Adrenal gland (tissue), 12 donors: ENCODE results near the gene HEATR9. TPM values are rescaled to one million over a fixed set of nuclear protein-coding genes. Genes with fewer than 3 reads are reported as not detected.

ENCODE experiments used
- DNase-seq, 7 donors: peaks; one replicate each; pipeline ENCODE4 v3.0.0-alpha.2; 2019 to 2020
- H3K27ac ChIP-seq, 5 donors: fragments of 200-600 bp; sonication (generic) in 4 of 5; 1 replicate in 3 of 5; 2 replicates in 2 of 5; pipeline versions ENCODE4 v1.5.1 to v1.8.0; 2016 to 2020; ENCODE audit warnings: mild to moderate bottlenecking in 1 of 5
- H3K27me3 ChIP-seq: fragments of 200-600 bp; 2 replicates; pipeline ENCODE4 v1.8.0; 2021
- H3K36me3 ChIP-seq, 2 donors: fragments of 200-600 bp; replicated peaks in 1 of 2; 1 replicate in 1 of 2; 2 replicates in 1 of 2; pipeline versions ENCODE4 v1.5.1 to v1.8.0; 2018 to 2022
- H3K4me1 ChIP-seq, 2 donors: fragments of 200-600 bp; replicated peaks in 1 of 2; 1 replicate in 1 of 2; 2 replicates in 1 of 2; pipeline versions ENCODE4 v1.5.1 to v1.8.0; 2018 to 2021
- H3K4me3 ChIP-seq, 4 donors: fragments of 200-600 bp; sonication (generic) in 3 of 4; one replicate each; pipeline ENCODE4 v1.5.1; 2016 to 2018
- H3K9me3 ChIP-seq, 3 donors: fragments of 200-600 bp; sonication (generic) in 1 of 3; replicated peaks in 1 of 3; 1 replicate in 2 of 3; 2 replicates in 1 of 3; pipeline versions ENCODE4 v1.5.1 to v1.8.0; 2016 to 2021
- CTCF ChIP-seq, 6 experiments: fragments of 450-650 bp in 4 of 6; fragments of 200-600 bp in 2 of 6; sonication (generic) in 1 of 6; IDR thresholded peaks; 1 replicate in 5 of 6; 2 replicates in 1 of 6; pipeline versions ENCODE4 v1.5.1 to v1.8.0; 2016 to 2021; ENCODE audit warnings: antibody characterized with exemption in 6 of 6, mild to moderate bottlenecking in 2 of 6, moderate library complexity in 1 of 6
- POLR2A ChIP-seq, 2 donors: fragments of 450-650 bp; IDR thresholded peaks; one replicate each; pipeline ENCODE4 v1.6.1; 2017; ENCODE audit warnings: antibody characterized with exemption in 2 of 2, mild to moderate bottlenecking in 2 of 2, moderate library complexity in 1 of 2
- WGBS, 4 donors: extraction: QIAGEN DNeasy Blood & Tissue Kit in 2 of 4; methylation state at CpG; one replicate each; pipeline versions ENCODE4 v1.1.5 to v1.1.7; 2013 to 2017; 5-methylcytosine and 5-hydroxymethylcytosine counted together
- intact Hi-C, 2 donors: fragments of 100-400 bp; cut with DNase I; formaldehyde crosslinking; loops; one replicate each; pipeline versions ENCODE4 v1.14.1 to v1.15.0; 2022 to 2023
- polyA plus RNA-seq, 3 donors: library from polyadenylated mRNA; stranded (reverse); fragments of 200-250 nt in 2 of 3; fragments of 350-450 nt in 1 of 3; fragmentation: Illumina TruSeq in 1 of 3; extraction: RNeasy Lipid Tissue Mini Kit (QIAGEN cat#74804) in 1 of 3; gene quantifications; one replicate each; pipeline ENCODE4 v1.2.3, GENCODE V29; 2013 to 2014
- total RNA-seq, 9 donors: library from RNA; depleted of rRNA in 4 of 9; stranded (reverse); fragments of >200 nt in 4 of 9; fragments of 120-200 nt in 1 of 9; fragmentation: NEBNext Ultra II Directional in 1 of 9; extraction: Animal tissue kit (Norgen Biotek cat#: 25700) in 1 of 9; gene quantifications; one replicate each; pipeline versions ENCODE4 v1.1.0 to v1.2.4, GENCODE V29; 2013 to 2023
- donor health status: healthy with polysubstance abuse.
- donor health status: Bipolar disorder and iron deficiency.
- donor health status: DM: yes; HTN: yes; CAD: no.
- donor health status: DM: no; HTN: no; CAD: no.
- donor health status: DM: no; HTN: no; CAD: no.
- donor health status: DM: yes; HTN: yes; CAD: no.

HEATR9 gene
- total and polyA plus RNA-seq, 12 donors: 0.03 to 0.32 (median 0.13) TPM; not detected in 9

GRCh38 chr17:35889818-35890773 is 21.4 kb upstream of the HEATR9 start:
- Histone ChIP-seq H3K27me3 (no peaks in the 10 kb centered on the region), H3K36me3 (no peaks in the 10 kb centered on the region), H3K9me3 (no peaks in the 10 kb centered on the region), H3K4me3 (no peak overlapping the region), H3K27ac (peak overlapping the region in 1 of 5 donors; percentile 55), H3K4me1 (no peaks in the 10 kb centered on the region)
- WGBS, 4 donors: 76 to 90% (median 86%) methylated on average over 2 of the region's 2 CpGs
- peak in 6 of 7 donors; percentile 35 to 68 (median 55) for DNase-seq
- TF ChIP-seq POLR2A (IDR thresholded peaks at IDR 0.05) (no peak), CTCF (IDR thresholded peaks at IDR 0.05) (no peak)
- intact Hi-C loops: no loop called here

DNA sequence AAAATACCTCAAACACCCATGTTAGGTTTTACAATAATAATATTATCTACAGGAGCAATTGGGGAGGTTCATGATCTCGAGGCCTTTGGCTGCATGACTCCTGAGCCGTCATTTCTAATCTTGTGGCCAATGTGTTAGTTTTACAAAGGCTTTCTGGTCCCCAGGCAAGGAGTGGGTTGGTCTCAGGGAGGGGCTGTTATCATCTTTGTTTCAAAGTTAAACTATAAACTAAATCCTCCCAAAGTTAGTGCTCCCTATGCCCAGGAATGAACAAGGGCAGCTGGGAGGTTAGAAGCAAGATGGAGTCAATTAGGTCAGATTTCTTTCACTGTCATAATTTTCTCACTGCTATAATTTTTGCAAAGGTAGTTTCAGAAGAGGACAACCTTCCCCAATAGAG is 20.6 kb upstream of the HEATR9 start:
- Histone ChIP-seq H3K27me3 (no peaks in the 10 kb centered on the region), H3K9me3 (no peaks in the 10 kb centered on the region), H3K4me3 (no peak overlapping the region), H3K4me1 (no peaks in the 10 kb centered on the region), H3K36me3 (no peaks in the 10 kb centered on the region), H3K27ac (no peak overlapping the region)
- no peak for TF ChIP-seq POLR2A (IDR thresholded peaks at IDR 0.05)
- no peak for TF ChIP-seq CTCF (IDR thresholded peaks at IDR 0.05)
- intact Hi-C loops: no loop called here
- WGBS, 4 donors: 85 to 94% (median 91%) methylated on average over 2 of the region's 2 CpGs
- DNase-seq: no peak

DNA sequence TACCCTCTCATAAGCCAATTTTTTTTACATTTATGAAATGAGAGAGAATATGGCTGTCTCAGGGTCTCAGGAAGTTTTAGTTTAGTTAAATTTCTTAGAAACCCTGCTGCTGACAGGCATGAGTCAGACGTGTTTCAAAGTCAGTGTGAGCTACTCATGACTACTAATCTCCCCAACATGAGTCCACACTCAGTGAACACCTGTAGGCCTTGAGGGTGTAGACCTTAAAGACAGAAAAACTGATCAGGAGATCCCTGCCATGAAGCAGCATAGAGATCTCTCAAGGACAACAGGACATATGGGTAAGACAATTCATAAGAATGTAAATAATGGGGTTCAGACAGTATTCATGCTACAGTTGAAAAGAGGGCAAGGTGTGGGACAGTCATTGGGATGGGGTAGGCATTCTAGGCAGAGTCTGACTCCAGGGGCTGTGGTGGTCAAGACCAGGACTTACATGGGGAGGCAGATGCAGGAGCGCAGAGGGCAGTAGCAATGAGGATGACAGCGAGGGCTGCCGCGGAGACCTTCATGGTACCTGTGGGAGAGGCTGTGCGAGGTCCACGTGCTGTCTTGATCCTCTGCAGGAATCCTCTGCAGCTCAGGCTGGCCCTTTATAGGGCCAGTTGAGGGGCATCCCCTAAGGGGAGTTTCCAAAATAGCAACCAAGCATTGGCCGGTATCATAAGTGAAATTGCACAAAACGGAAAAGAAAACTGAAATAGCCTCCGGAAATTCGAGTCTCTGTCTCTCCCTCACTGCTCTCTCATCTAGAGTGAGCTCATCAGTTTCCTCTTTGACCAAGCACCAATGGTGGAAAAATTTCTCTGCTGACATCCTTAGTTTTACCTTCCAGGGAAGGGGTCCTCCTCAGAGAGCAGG is 11.3 kb upstream of the HEATR9 start, which contains the start of gene CCL5:
Gene CCL5, minus strand, starts transcription at position 588 of the 882 bp plus-strand sequence.
- DNase-seq: no peak
- no peaks in the 10 kb centered on the region for H3K4me1 ChIP-seq
- no peak within 1 kb of the TSS for H3K27ac ChIP-seq
- no peaks in the 10 kb centered on the region for H3K9me3 ChIP-seq
- H3K4me3 ChIP-seq: no peak within 1 kb of the TSS
- intact Hi-C loops: no loop called here
- H3K27me3 ChIP-seq: no peaks in the 10 kb centered on the region
- no peaks in the 10 kb centered on the region for H3K36me3 ChIP-seq
- TF ChIP-seq CTCF (IDR thresholded peaks at IDR 0.05): no peak
- no peak for TF ChIP-seq POLR2A (IDR thresholded peaks at IDR 0.05)
- WGBS, 4 donors: 67 to 77% (median 73%) methylated on average over 11 of the region's 11 CpGs

GRCh38 chr17:35878361-35878760 is 9.7 kb upstream of the HEATR9 start:
- DNase-seq: no peak
- H3K27me3 ChIP-seq: no peaks in the 10 kb centered on the region
- H3K4me1 ChIP-seq: no peaks in the 10 kb centered on the region
- no peaks in the 10 kb centered on the region for H3K36me3 ChIP-seq
- no peak overlapping the region for H3K4me3 ChIP-seq
- intact Hi-C loops: no loop called here
- 76 to 87% (median 80%) methylated on average over 4 of the region's 4 CpGs for WGBS, 4 donors
- no peak overlapping the region for H3K27ac ChIP-seq
- no peaks in the 10 kb centered on the region for H3K9me3 ChIP-seq
- no peak for TF ChIP-seq CTCF (IDR thresholded peaks at IDR 0.05)
- no peak for TF ChIP-seq POLR2A (IDR thresholded peaks at IDR 0.05)
